Measurements from ENCODE around the gene KCNQ2.

GRCh38 chr20:63356931-63357879, 115.2 kb downstream of the KCNQ2 start:
- TF ChIP-seq POLR2A (IDR thresholded peaks at IDR 0.05) (no peak), CTCF (IDR thresholded peaks at IDR 0.05) (no peak), EP300 (IDR thresholded peaks at IDR 0.05) (no peak)

Data from ovary (tissue), 3 donors.